ENCODE measurements around the gene TNPO1.
"Not testable (repeated sequence)": the region's sequence is repeated elsewhere in the genome, so short reads cannot be mapped to it uniquely, and the experiment has no call there.

Gene TNPO1

GRCh38 chr5:72785801-72786200 lies 30.7 kb upstream of the TNPO1 start:
- POLR2A ChIA-PET, result no interaction called here
- Histone ChIP-seq H3K36me3 (ENCODE audit: control insufficient read depth in 4 of 4, insufficient read depth in 4 of 4, low read length in 3 of 4) (no peaks in the 10 kb centered on the region), H3K27ac (ENCODE audit: insufficient read depth in 1 of 2, low read depth in 1 of 2, low read length in 2 of 2, poor library complexity in 1 of 2, severe bottlenecking in 2 of 2) (no peak overlapping the region), H3K27me3 (replicated peaks in 2 of 5; ENCODE audit: control insufficient read depth in 4 of 5, insufficient read depth in 5 of 5, low read length in 4 of 5) (no peaks in the 10 kb centered on the region), H3K9me3 (ENCODE audit: control extremely low read depth in 1 of 5, control insufficient read depth in 4 of 5, insufficient read depth in 2 of 5, low read depth in 1 of 5, low read length in 4 of 5) (peaks cover 0 to 2% (median 0%) of the 10 kb centered on the region in 5 experiments), H3K4me1 (ENCODE audit: control extremely low read depth in 1 of 4, control insufficient read depth in 4 of 4, insufficient read depth in 4 of 4, low read length in 3 of 4) (no peaks in the 10 kb centered on the region), H3K4me3 (ENCODE audit: control insufficient read depth in 1 of 7, extremely low read depth in 1 of 7, insufficient read depth in 4 of 7, low read depth in 2 of 7, low read length in 6 of 7) (no peak overlapping the region)
- CTCF ChIA-PET, result no interaction called here
- DNase-seq, result no peak

DNA sequence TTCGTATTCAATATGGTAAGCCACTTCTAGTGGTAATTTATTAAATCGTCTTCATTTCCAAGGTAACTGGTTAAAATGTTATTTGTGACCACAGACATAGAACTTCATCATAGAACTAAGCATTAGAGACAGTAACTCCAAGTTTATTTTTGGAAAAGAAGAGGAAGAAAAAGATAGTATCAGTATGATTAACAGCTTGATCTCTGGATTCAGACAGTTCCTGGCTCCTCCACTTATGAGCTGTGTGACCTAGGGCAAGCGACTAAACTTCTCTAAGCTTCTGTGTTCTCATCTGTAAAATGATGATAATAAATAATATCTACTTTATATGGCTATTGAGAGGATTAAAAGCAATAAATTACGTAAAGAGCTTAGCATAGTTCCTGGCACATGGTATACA lies 29.8 kb upstream of the TNPO1 start:
- WGBS (ENCODE audit: insufficient coverage), result no CpG with 5 or more reads among the region's 4 CpGs
- DNase-seq, result no peak
- ChIA-PET CTCF (no interaction called here), POLR2A (no interaction called here)
- H3K9me3 ChIP-seq (ENCODE audit: control extremely low read depth in 1 of 5, control insufficient read depth in 4 of 5, insufficient read depth in 2 of 5, low read depth in 1 of 5, low read length in 4 of 5), result peaks cover 0 to 2% (median 0%) of the 10 kb centered on the region in 5 experiments
- H3K4me3 ChIP-seq (ENCODE audit: control insufficient read depth in 1 of 7, extremely low read depth in 1 of 7, insufficient read depth in 4 of 7, low read depth in 2 of 7, low read length in 6 of 7), result no peak overlapping the region
- no peaks in the 10 kb centered on the region for H3K27me3 ChIP-seq (replicated peaks in 2 of 5; ENCODE audit: control insufficient read depth in 4 of 5, insufficient read depth in 5 of 5, low read length in 4 of 5)
- no peak overlapping the region for H3K27ac ChIP-seq (ENCODE audit: insufficient read depth in 1 of 2, low read depth in 1 of 2, low read length in 2 of 2, poor library complexity in 1 of 2, severe bottlenecking in 2 of 2)
- H3K36me3 ChIP-seq (ENCODE audit: control insufficient read depth in 4 of 4, insufficient read depth in 4 of 4, low read length in 3 of 4), result no peaks in the 10 kb centered on the region
- no peaks in the 10 kb centered on the region for H3K4me1 ChIP-seq (ENCODE audit: control extremely low read depth in 1 of 4, control insufficient read depth in 4 of 4, insufficient read depth in 4 of 4, low read length in 3 of 4)

- H3K27me3 ChIP-seq (replicated peaks in 2 of 5; ENCODE audit: control insufficient read depth in 4 of 5, insufficient read depth in 5 of 5, low read length in 4 of 5), result no peaks in the 10 kb centered on the region
- 64% methylated on average over 2 of the region's 3 CpGs for WGBS (ENCODE audit: insufficient coverage)
- no peaks in the 10 kb centered on the region for H3K36me3 ChIP-seq (ENCODE audit: control insufficient read depth in 4 of 4, insufficient read depth in 4 of 4, low read length in 3 of 4)
- no peak overlapping the region for H3K4me3 ChIP-seq (ENCODE audit: control insufficient read depth in 1 of 7, extremely low read depth in 1 of 7, insufficient read depth in 4 of 7, low read depth in 2 of 7, low read length in 6 of 7)
- no peaks in the 10 kb centered on the region for H3K9me3 ChIP-seq (ENCODE audit: control extremely low read depth in 1 of 5, control insufficient read depth in 4 of 5, insufficient read depth in 2 of 5, low read depth in 1 of 5, low read length in 4 of 5)
- H3K4me1 ChIP-seq (ENCODE audit: control extremely low read depth in 1 of 4, control insufficient read depth in 4 of 4, insufficient read depth in 4 of 4, low read length in 3 of 4), result no peaks in the 10 kb centered on the region
- H3K27ac ChIP-seq (ENCODE audit: insufficient read depth in 1 of 2, low read depth in 1 of 2, low read length in 2 of 2, poor library complexity in 1 of 2, severe bottlenecking in 2 of 2), result no peak overlapping the region
- DNase-seq, result no peak
- ChIA-PET CTCF (no interaction called here), POLR2A (no interaction called here)
Observed at GRCh38 chr5:72788866-72789505, 27.5 kb upstream of the TNPO1 start.

DNA sequence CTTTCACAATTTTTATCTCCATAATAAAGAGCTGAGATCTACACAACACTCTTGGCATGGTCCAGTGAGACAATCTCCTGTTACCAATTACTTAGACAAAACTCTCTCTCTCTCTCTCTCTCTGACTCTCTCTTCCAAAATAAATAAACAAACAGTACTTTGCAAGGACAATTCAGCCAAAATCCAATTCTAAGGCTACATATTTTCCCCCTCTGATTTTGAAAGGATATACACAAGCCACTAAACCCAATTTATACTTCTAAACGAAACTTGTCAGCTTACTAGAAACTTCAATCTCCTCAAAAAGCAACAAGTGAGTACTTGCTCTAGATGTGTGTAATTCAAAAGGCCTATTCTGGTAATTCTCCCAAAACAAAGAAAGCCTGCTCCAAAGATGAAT lies 26.3 kb upstream of the TNPO1 start:
- H3K36me3 ChIP-seq (ENCODE audit: control insufficient read depth in 4 of 4, insufficient read depth in 4 of 4, low read length in 3 of 4), result no peaks in the 10 kb centered on the region
- ChIA-PET CTCF (no interaction called here), POLR2A (no interaction called here)
- no peak overlapping the region for H3K27ac ChIP-seq (ENCODE audit: insufficient read depth in 1 of 2, low read depth in 1 of 2, low read length in 2 of 2, poor library complexity in 1 of 2, severe bottlenecking in 2 of 2)
- H3K4me3 ChIP-seq (ENCODE audit: control insufficient read depth in 1 of 7, extremely low read depth in 1 of 7, insufficient read depth in 4 of 7, low read depth in 2 of 7, low read length in 6 of 7), result no peak overlapping the region
- no peaks in the 10 kb centered on the region for H3K9me3 ChIP-seq (ENCODE audit: control extremely low read depth in 1 of 5, control insufficient read depth in 4 of 5, insufficient read depth in 2 of 5, low read depth in 1 of 5, low read length in 4 of 5)
- no peak for DNase-seq
- WGBS (ENCODE audit: insufficient coverage), result no CpG with 5 or more reads among the region's 1 CpG
- H3K27me3 ChIP-seq (replicated peaks in 2 of 5; ENCODE audit: control insufficient read depth in 4 of 5, insufficient read depth in 5 of 5, low read length in 4 of 5), result no peaks in the 10 kb centered on the region
- H3K4me1 ChIP-seq (ENCODE audit: control extremely low read depth in 1 of 4, control insufficient read depth in 4 of 4, insufficient read depth in 4 of 4, low read length in 3 of 4), result no peaks in the 10 kb centered on the region

DNA sequence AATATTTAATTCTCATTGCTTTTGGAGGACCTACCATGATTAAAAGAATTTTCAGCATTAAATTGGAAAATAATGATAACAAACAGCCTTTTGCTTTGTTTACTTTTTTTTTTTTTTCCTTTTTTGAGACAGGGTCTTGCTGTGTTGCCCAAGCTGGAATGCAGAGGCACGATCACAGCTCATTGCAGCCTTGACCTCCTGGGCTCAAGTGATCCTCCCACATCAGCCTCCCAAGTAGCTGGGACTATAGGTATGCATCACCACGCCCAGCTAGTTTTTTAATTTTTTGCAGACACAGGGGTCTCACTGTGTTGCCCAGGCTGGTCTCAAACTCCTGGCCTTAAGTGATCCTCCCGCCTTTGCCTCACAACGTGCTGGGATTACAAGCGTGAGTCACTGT lies 23.8 kb upstream of the TNPO1 start:
- DNase-seq; H3K4me1 ChIP-seq (ENCODE audit: control extremely low read depth in 1 of 4, control insufficient read depth in 4 of 4, insufficient read depth in 4 of 4, low read length in 3 of 4); H3K36me3 ChIP-seq (ENCODE audit: control insufficient read depth in 4 of 4, insufficient read depth in 4 of 4, low read length in 3 of 4); POLR2A ChIA-PET; H3K9me3 ChIP-seq (ENCODE audit: control extremely low read depth in 1 of 5, control insufficient read depth in 4 of 5, insufficient read depth in 2 of 5, low read depth in 1 of 5, low read length in 4 of 5); CTCF ChIA-PET; H3K4me3 ChIP-seq (ENCODE audit: control insufficient read depth in 1 of 7, extremely low read depth in 1 of 7, insufficient read depth in 4 of 7, low read depth in 2 of 7, low read length in 6 of 7); H3K27me3 ChIP-seq (replicated peaks in 2 of 5; ENCODE audit: control insufficient read depth in 4 of 5, insufficient read depth in 5 of 5, low read length in 4 of 5); H3K27ac ChIP-seq (ENCODE audit: insufficient read depth in 1 of 2, low read depth in 1 of 2, low read length in 2 of 2, poor library complexity in 1 of 2, severe bottlenecking in 2 of 2): not testable (repeated sequence)
- WGBS (ENCODE audit: insufficient coverage), result 97% methylated on average over 3 of the region's 5 CpGs

GRCh38 chr5:72796001-72796400 lies 20.5 kb upstream of the TNPO1 start:
- DNase-seq, result no peak
- no peak overlapping the region for H3K4me3 ChIP-seq (ENCODE audit: control insufficient read depth in 1 of 7, extremely low read depth in 1 of 7, insufficient read depth in 4 of 7, low read depth in 2 of 7, low read length in 6 of 7)
- no peaks in the 10 kb centered on the region for H3K27me3 ChIP-seq (replicated peaks in 2 of 5; ENCODE audit: control insufficient read depth in 4 of 5, insufficient read depth in 5 of 5, low read length in 4 of 5)
- ChIA-PET POLR2A (no interaction called here), CTCF (no interaction called here)
- no peaks in the 10 kb centered on the region for H3K9me3 ChIP-seq (ENCODE audit: control extremely low read depth in 1 of 5, control insufficient read depth in 4 of 5, insufficient read depth in 2 of 5, low read depth in 1 of 5, low read length in 4 of 5)
- 100% methylated on average over 1 of the region's 3 CpGs for WGBS (ENCODE audit: insufficient coverage)
- H3K27ac ChIP-seq (ENCODE audit: insufficient read depth in 1 of 2, low read depth in 1 of 2, low read length in 2 of 2, poor library complexity in 1 of 2, severe bottlenecking in 2 of 2), result no peak overlapping the region
- no peaks in the 10 kb centered on the region for H3K4me1 ChIP-seq (ENCODE audit: control extremely low read depth in 1 of 4, control insufficient read depth in 4 of 4, insufficient read depth in 4 of 4, low read length in 3 of 4)
- no peaks in the 10 kb centered on the region for H3K36me3 ChIP-seq (ENCODE audit: control insufficient read depth in 4 of 4, insufficient read depth in 4 of 4, low read length in 3 of 4)

DNA sequence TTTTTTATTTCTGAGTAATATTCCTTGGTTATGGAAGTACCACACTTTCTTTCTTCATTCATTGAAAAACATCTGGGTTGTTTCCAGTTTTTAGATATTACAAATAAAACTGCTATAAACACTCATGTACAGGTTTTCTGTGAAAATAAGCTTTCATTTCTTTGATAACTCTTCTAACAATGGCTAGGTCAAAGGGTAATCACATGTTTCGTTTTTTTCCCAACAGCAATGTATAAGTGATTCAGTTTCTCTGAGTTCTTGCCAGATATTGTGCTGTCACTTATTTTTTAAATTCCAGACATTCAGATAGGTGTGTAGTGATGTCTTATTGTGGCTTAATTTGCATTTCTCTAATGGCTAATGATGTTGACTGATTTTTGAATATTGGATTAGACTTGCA lies 16.7 kb upstream of the TNPO1 start:
- CTCF ChIA-PET, result no interaction called here
- Histone ChIP-seq H3K9me3 (ENCODE audit: control extremely low read depth in 1 of 5, control insufficient read depth in 4 of 5, insufficient read depth in 2 of 5, low read depth in 1 of 5, low read length in 4 of 5) (peaks cover 0 to 3% (median 0%) of the 10 kb centered on the region in 5 experiments), H3K4me1 (ENCODE audit: control extremely low read depth in 1 of 4, control insufficient read depth in 4 of 4, insufficient read depth in 4 of 4, low read length in 3 of 4) (no peaks in the 10 kb centered on the region), H3K36me3 (ENCODE audit: control insufficient read depth in 4 of 4, insufficient read depth in 4 of 4, low read length in 3 of 4) (no peaks in the 10 kb centered on the region), H3K4me3 (ENCODE audit: control insufficient read depth in 1 of 7, extremely low read depth in 1 of 7, insufficient read depth in 4 of 7, low read depth in 2 of 7, low read length in 6 of 7) (no peak overlapping the region), H3K27me3 (replicated peaks in 2 of 5; ENCODE audit: control insufficient read depth in 4 of 5, insufficient read depth in 5 of 5, low read length in 4 of 5) (no peaks in the 10 kb centered on the region), H3K27ac (ENCODE audit: insufficient read depth in 1 of 2, low read depth in 1 of 2, low read length in 2 of 2, poor library complexity in 1 of 2, severe bottlenecking in 2 of 2) (no peak overlapping the region)
- DNase-seq, result no peak
- POLR2A ChIA-PET, result no interaction called here
- no CpG with 5 or more reads among the region's 1 CpG for WGBS (ENCODE audit: insufficient coverage)

Measured in common myeloid progenitor, CD34-positive (primary cell).